CD4-positive, alpha-beta T cell treated with Interferon gamma for 1 hour (primary cell): ENCODE data around the gene MPO.

ENCODE experiments used
- DNase-seq: peaks from one replicate; pipeline ENCODE4 v3.0.0-alpha.2; 2020

The MPO gene

GRCh38 chr17:58280480-58281217, at the start of gene MPO:
TSS of gene MPO (minus strand) at chr17:58280935. CDS start at chr17:58280758, 177 bp downstream.
- DNase-seq, result no peak

GRCh38 chr17:58329810-58330537, 49.2 kb upstream of the MPO start:
- peak; percentile 65 for DNase-seq

- DNase-seq, result peak; percentile 88
Measured at GRCh38 chr17:58329035-58329809, 48.5 kb upstream of the MPO start.

- peak; percentile 85 for DNase-seq
Measured at GRCh38 chr17:58328195-58329034, 47.7 kb upstream of the MPO start, which contains the start of gene TSPOAP1. TSS of gene TSPOAP1 (minus strand) at chr17:58328795. CDS start at chr17:58327920, 875 bp downstream.

GRCh38 chr17:58327363-58328194, 46.8 kb upstream of the MPO start:
- no peak for DNase-seq

GRCh38 chr17:58326609-58327362, 46.1 kb upstream of the MPO start:
- no peak for DNase-seq

GRCh38 chr17:58325976-58326468, 45.3 kb upstream of the MPO start:
- DNase-seq, result no peak

GRCh38 chr17:58325289-58325726, 44.6 kb upstream of the MPO start:
- no peak for DNase-seq

- no peak for DNase-seq
Measured at GRCh38 chr17:58324409-58325288, 43.9 kb upstream of the MPO start.

- DNase-seq, result no peak
Measured at GRCh38 chr17:58324056-58324408, 43.3 kb upstream of the MPO start.

GRCh38 chr17:58323366-58324055, 42.8 kb upstream of the MPO start:
- no peak for DNase-seq

- DNase-seq, result no peak
Measured at GRCh38 chr17:58322581-58323185, 41.9 kb upstream of the MPO start.

- DNase-seq, result no peak
Measured at GRCh38 chr17:58321571-58322525, 41.1 kb upstream of the MPO start.

- no peak for DNase-seq
Measured at GRCh38 chr17:58320570-58321323, 40.0 kb upstream of the MPO start.

- no peak for DNase-seq
Measured at GRCh38 chr17:58320163-58320558, 39.4 kb upstream of the MPO start.
